SHP77 (cell line): ENCODE results near the gene SNX12.
"Not testable (repeated sequence)": the region's sequence is repeated elsewhere in the genome, so short reads cannot be mapped to it uniquely, and the experiment has no call there.

Experiments used
- DNase-seq, 2 experiments: peaks; one replicate each; lab custom pipeline; 2025; lab: John Stamatoyannopoulos, UW

The SNX12 gene

DNA sequence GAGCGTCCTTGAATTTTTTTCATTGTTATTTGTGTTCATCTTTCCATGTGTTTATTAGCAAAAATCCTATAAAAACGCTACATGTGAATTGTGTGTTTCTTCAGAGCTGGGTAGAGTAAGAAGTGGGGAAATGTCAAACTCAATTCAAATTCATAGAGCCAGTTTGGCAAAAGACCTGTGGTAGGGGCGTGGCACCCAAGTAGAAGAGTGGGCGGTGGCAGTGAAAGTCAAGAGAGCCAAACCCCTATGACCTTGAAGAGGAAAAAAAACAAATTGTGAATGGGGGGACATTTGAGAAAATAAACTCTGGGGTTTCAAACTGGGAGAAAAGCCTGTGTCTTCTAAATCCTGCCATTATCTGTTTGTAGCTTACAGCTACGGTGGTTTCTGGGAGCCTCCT lies 23.1 kb upstream of the SNX12 start:
- no peak for DNase-seq

DNA sequence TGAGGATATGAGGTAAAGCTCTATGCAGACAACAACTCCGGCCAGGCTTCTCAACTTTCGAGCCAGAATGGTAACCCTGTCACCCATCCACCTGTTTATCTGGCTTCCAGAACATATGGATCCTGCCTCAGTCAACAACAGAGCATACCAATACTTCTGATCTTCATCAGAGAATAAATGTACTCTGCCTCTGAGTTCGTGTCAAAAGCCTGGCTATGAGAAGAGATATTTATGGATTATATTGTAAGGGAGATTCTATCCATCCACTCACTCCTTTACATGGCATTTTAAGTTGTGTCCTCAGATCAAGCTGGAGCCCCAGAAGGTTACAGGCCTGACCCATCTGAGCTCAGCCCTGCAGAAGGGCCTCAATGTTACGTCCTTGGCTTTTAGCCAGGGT lies 17.8 kb upstream of the SNX12 start:
- no peak for DNase-seq

DNA sequence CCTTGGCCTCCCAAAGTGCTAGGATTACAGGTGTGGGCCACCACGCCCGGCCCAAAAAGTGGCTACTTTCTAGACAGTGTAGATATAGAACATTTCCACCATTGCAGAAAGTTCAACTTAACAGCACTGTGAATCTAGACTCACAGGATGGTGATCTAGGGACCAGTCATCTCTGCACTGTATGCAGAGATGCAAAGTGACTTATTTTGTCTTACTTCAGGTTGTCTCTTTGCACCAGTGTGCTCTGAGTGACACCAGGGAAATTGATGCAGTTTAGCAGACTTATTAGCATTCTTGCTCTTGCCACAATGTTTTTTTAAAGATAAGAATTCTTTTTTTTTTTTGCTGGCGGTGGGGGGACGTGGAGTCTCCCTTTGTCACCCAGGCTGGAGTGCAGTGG lies 14.7 kb upstream of the SNX12 start:
- DNase-seq: no peak

DNA sequence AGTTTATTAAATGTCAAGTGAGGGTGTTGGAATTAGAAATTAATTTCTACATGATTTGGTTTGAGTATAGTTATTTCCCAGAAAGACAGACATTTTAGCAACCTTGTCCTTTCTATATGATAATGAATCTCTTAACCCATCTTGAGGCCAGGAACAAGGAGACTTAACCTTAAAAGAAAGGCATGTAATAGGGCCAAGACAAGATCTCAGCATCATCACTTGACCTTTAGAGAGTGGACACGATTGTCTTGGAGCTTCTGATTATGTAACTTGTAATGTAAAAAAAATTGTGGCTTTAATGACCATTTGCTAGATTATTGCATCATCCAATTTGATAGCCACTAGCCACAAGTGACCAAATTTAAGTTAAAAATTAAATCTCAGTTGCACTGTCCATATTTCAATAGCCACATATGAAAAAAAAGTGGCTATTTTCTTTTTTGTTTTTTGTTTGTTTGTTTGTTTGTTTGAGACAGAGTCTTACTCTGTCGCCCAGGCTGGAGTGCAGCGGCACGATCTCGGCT lies 14.1 kb upstream of the SNX12 start:
- DNase-seq: no peak

DNA sequence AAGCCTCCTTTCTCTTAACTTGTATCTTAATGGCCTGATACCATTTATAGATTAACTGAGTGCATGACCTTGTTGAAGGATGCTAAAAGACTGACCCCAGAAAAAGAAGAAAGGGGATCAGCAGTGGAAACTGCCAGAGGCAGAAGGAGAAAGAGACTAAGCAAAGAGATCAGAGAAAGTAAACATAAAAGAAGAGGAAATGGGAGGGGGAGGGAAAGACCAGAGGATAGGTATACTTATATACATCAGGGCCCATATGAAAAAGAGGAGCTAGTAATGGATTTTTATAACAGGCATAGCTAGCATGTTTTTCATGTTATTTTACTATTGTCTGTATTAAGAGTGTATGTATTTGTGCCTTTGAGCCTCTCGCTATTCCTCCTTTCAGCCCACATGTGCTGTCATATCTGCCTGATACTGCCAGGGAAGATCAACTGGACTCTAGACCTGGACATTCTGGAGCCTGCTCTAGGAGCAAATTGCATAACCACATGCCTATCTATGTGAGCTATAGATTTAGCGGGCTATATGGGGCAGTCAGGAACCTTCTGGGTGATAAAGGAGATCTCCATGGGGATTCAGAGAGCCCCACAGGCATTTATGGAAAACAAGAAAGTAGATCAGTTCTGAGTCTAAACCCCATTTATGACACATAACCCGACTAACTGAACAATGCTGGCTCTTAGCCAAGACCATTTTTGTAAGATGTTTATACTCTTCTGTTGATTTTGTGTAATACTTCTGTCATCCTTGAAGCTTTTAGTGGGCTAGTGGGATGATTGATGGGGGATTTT lies 13.4 kb upstream of the SNX12 start:
- DNase-seq: no peak

DNA sequence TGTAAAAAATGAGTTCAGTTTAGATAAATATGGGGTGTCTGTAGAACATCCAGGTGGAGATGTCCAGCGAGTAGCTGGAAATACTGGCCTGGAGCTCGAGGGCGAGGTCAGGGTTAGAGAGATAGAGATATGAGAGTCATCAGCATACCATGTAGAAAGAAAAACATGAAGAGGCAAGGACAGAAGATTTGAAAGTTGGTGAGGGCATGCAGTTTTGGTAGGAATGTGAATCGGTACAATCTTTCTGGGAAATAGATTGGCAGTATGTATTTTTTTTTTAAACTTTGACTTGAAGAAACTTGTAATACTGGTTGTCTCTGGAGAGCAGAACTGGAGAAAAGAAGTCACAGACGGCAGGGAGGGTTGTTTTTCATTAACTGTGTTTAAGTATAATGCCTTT lies 2.4 kb upstream of the SNX12 start:
- no peak for DNase-seq

DNA sequence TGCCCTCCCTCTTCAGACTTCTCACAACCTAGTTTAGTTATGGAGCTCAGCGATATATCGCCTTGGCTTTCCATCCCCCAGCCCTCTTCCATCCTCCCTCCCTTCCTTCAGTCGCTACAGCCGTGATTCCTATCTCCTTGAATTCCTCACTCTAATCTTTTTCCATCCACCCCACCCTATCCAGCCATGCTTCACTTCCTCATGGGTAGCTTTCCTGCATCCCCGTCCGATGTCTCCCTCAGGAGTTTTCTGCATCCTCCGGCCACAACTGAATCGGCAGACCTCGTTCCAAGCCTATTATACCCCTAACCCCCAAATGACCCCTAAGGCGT lies 456 bp downstream of the SNX12 start:
- DNase-seq: no peak

DNA sequence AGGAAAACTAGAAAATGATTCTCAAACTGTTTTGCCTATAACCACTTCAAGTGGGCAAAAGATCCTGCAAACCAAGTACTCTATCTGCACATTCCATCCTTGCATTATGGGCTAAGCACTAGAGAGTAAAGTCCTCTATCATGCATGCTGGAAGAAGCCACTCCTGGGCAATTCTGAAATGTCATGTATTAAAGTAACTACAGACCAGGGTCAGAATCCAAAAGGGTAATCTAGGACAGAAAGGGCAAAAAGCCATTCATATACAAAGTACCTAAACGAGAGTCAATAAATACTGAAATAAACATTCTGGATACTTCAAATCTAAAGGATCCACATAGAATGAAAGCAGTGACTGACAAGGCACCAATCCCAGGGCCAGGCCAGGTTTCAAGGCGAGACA lies 1.0 kb downstream of the SNX12 start:
- no peak for DNase-seq

DNA sequence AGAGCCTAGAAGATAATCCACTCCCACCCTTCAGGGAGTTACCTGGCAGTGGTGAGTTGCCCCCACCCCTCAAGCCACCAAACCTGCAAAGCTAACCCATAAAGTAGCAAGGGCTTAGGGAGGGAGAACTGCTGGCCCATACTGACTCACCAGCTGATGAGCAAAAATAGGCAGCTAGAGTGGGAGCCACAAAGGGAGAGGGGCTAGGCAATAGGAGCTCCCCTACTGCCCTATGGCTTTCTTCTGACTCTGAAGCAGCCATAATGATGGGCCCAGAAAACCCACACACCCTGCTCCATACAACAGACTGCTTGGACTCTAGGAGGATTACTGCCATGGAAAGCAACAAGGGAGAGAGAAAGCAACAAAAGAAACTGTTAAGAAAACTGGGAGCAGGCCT lies 8.0 kb downstream of the SNX12 start:
- no peak for DNase-seq

DNA sequence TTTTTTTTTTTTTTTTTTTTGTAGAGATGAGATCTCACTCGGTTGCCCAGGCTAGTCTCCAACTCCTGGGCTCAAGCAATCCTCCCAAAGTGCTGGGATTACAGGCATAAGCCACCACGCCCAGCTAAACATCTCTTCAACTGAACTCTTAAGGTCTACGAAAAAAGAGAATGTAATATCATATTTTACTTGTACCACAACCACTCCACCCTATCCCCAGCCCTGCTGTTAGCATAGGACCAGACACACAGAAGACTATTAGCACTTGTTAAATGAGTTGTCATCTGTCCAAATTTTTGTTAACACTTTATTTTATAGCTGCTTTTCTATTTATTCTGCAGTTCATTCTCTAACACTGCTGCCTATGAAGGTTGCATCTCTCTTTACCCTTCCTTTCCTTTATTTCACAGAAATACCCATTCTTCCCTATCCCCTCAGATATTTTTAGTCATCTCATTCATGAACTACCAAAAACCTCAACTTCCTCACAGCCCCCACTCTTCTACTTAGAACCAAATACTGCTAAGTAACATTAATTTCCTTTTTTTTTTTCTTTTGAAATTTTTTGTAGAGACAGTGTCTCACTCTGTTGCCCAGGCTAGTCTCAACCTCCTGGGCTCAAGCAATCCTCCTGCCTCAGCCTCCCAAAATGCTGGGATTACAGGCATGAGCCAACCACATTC lies 10.1 kb downstream of the SNX12 start:
- DNase-seq: no peak

DNA sequence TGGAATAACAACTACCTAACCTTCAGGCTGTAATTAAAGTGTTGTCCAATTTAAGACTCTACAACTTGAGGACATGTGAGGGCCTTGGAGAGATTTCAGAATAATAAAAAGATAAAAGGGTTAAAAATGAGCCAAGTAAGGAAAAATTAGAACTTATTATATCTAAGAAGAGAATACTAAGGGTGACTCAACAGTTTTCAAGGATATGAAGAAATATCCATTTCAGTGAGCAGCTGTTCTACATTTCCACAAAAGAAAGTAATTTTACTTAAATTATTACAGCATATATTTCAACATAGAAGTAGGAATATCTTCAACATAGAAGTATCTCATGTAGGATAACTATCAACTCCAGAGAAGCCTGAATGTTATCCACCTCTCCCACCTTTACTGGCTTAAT lies 11.3 kb downstream of the SNX12 start:
- DNase-seq: no peak

DNA sequence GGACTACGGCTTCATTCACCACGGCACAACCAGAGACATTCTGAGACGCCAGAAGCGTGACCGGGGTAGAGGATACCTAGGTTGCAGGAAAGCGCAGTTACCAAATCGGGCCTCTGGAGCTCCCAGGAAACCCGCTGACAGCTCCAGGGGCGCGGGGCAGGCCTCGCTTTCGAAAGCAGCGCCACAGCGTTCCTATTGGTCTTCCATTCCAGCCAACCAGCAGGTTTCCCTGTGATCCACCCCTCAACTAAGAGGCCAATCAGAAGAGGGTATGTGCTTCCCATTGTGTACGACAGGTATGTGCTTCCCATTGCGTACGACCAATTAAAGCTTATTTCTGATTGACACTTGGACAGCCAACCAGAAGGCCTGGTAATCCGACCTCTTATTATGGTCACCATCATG lies 14.9 kb downstream of the SNX12 start:
- no peak for DNase-seq

DNA sequence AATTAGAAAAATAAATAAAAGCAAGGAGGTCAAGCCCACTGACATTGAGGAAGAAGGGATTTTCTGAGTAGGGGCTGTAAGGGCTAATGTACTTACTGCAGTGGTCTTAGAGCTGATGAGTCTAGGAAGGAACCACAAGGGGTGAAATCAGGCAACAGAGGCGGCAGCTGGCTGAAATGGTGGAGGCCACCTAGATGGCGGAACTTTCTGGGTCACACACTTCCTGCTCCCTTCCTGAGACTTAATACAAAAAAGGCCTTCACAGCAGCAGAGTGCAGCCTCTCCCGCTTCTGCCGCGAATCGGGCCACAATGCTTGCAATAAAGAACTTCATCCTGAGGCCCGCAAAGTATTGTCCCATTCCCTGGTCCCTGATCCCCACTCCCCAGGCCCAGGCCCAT lies 15.4 kb downstream of the SNX12 start:
- DNase-seq: no peak

DNA sequence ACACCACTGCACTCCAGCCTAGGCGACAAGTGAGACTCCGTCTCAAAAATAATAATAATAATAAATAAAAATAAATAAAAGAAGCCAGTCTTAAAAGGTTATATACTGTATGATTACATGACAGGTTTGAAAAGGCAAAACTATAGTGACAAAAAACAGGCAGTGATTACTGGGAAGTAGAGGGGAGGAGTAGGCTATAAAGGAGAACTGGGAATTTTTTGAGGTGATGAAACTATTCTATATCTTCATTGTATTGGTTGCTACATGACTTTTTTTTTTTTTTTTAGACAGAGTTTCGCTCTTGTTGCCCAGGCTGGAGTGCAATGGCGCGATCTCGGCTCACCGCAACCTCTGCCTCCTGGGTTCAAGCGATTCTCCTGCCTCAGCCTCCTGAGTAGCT lies 20.2 kb downstream of the SNX12 start:
- DNase-seq: not testable (repeated sequence)

DNA sequence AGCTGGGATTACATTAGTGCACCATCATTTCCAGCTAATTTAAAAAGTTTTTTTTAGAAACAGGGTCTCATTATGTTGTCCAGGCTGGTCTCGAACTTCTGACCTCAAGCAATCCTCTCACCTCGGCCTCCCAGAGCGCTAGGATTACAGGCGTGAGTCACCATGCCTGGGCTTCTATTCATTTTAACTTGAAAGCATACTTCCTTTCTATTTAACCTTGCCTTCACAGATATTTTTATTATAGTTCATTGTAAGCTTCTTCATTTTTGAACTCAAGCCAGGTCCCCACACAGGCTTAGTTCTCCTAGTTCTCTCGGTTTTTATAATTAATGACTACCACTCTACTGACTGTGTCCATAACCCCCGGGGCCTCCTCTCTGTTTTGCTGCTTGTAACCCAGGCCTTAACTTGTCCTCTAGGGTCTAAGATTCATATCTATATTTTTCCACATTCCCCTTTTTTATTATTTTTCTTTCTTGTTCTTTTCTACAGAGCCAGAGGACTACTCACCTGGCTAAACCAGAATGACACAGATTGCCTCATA lies 50.7 kb downstream of the SNX12 start:
- DNase-seq: no peak
